ENCODE data around the gene VAMP8.
"Not testable (repeated sequence)": the region's sequence is repeated elsewhere in the genome, so short reads cannot be mapped to it uniquely, and the experiment has no call there.

VAMP8 gene

GRCh38 chr2:85554980-85555612 is 22.3 kb upstream of the VAMP8 start:
- Histone ChIP-seq H3K9ac (ENCODE audit: low read depth, low read length) (no peak overlapping the region), H3K9me3 (ENCODE audit: control insufficient read depth, insufficient read depth, low read length) (no peaks in the 10 kb centered on the region), H3K36me3 (ENCODE audit: insufficient read depth, low read length) (peaks cover 32% of the 10 kb centered on the region), H3K4me1 (ENCODE audit: insufficient read depth, low read length) (no peaks in the 10 kb centered on the region)

DNA sequence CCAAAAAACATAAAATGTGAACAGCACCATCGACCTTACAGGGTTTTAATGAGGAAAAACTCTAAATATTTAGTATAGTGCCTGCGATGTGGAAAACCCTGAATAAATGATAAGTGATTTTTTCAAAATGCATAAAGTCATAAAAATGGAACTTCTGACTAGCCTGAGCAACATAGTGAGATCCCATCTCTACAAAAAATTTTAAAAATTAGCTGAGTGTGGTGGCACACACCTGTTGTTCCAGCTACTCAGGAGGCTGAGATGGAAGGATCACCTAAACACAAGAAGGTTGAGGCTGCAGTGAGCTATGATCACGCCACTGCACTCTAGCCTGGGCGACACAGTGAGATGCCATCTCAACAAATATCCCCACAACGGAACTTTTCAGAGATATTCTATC is 20.3 kb upstream of the VAMP8 start:
- Histone ChIP-seq H3K9ac (ENCODE audit: low read depth, low read length) (no peak overlapping the region), H3K36me3 (ENCODE audit: insufficient read depth, low read length) (peaks cover 20% of the 10 kb centered on the region), H3K4me1 (ENCODE audit: insufficient read depth, low read length) (no peaks in the 10 kb centered on the region; the same call in 1 of the 2 replicates), H3K9me3 (ENCODE audit: control insufficient read depth, insufficient read depth, low read length) (no peaks in the 10 kb centered on the region)

GRCh38 chr2:85558160-85558559 is 19.2 kb upstream of the VAMP8 start:
- Histone ChIP-seq H3K9me3 (ENCODE audit: control insufficient read depth, insufficient read depth, low read length) (no peaks in the 10 kb centered on the region), H3K36me3 (ENCODE audit: insufficient read depth, low read length) (peaks cover 13% of the 10 kb centered on the region), H3K9ac (ENCODE audit: low read depth, low read length) (no peak overlapping the region), H3K4me1 (ENCODE audit: insufficient read depth, low read length) (no peaks in the 10 kb centered on the region; the same call in 1 of the 2 replicates)

DNA sequence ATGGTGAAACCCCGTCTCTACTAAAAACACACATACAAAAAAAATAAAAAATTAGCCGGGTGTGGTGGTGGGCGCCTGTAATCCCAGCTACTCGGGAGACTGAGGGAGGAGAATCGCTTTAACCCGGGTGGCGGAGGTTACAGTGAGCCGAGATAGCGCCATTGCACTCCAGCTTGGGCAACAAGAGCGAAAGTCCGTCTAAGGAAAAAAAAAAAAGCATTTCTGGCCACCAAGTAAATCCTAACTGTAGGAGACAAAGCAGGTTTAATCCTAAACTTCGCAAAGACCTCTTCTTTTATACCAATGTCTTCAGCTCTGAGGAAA is 17.0 kb upstream of the VAMP8 start:
- peak overlapping the region; percentile 94 for H3K9ac ChIP-seq (ENCODE audit: low read depth, low read length)
- H3K4me1 ChIP-seq (ENCODE audit: insufficient read depth, low read length); H3K36me3 ChIP-seq (ENCODE audit: insufficient read depth, low read length); H3K9me3 ChIP-seq (ENCODE audit: control insufficient read depth, insufficient read depth, low read length): not testable (repeated sequence)

DNA sequence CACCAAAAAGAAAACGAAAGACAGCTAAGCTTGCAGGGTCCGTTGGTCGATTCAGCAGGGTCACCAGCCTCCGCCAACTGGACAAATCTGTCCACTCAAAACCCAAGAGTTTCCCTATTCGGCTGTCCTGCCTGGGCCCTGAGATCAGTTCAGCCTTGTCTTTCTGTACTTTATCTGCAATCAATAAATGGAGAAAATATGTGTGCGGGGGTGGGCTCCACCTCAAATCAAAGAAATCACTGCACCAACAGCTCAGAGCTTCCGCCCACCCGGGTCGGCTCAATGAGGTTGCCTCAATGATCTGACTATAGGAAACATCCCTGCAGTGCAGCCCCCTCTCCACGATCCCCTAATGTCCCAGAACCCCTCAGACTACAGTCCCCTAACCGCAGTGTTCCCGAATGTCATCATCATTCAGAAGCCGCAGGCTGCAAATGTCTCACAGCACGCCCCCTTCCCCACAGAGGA is 16.5 kb upstream of the VAMP8 start:
- H3K4me1 ChIP-seq (ENCODE audit: insufficient read depth, low read length) = no peaks in the 10 kb centered on the region; the same call in 1 of the 2 replicates
- peaks cover 2% of the 10 kb centered on the region; the same call in 1 of the 2 replicates for H3K36me3 ChIP-seq (ENCODE audit: insufficient read depth, low read length)
- H3K9ac ChIP-seq (ENCODE audit: low read depth, low read length) = peak overlapping the region; percentile 94

GRCh38 chr2:85561280-85562212 is 15.8 kb upstream of the VAMP8 start, which contains the start of gene GGCX:
Gene GGCX, minus strand, starts transcription at chr2:85561493. Its CDS starts 65 bp downstream, at chr2:85561428.
- H3K9ac ChIP-seq (ENCODE audit: low read depth, low read length) = peak within 1 kb of the TSS; percentile 94
- H3K4me1 ChIP-seq (ENCODE audit: insufficient read depth, low read length) = no peaks in the 10 kb centered on the region; the same call in 1 of the 2 replicates
- H3K9me3 ChIP-seq (ENCODE audit: control insufficient read depth, insufficient read depth, low read length) = no peaks in the 10 kb centered on the region
- peaks cover 2% of the 10 kb centered on the region; the same call in 1 of the 2 replicates for H3K36me3 ChIP-seq (ENCODE audit: insufficient read depth, low read length)

More for the DNA sequence above, 16.5 kb upstream of the VAMP8 start:
- H3K9me3 ChIP-seq (ENCODE audit: control insufficient read depth, insufficient read depth, low read length) = no peaks in the 10 kb centered on the region

DNA sequence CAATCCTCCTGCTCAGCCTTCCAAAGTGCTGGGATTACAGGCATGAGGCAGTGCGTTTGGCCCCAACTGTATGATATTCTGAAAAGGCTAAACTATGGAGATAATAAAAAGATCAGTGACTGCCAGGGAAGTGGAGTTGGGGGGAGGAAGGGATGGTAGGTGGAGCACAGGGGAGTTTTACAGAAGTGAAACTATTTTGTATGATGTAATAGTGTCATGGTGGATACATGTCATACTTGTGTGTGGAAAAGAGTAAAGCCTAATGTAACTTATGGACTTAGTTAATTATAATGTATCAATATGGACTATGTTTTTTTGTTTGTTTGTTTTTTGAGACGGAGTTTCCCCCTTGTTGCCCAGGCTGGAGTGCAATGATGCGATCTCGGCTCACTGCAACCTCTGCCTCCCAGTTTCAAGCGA is 13.2 kb upstream of the VAMP8 start:
- Histone ChIP-seq H3K4me1 (ENCODE audit: insufficient read depth, low read length) (no peaks in the 10 kb centered on the region; the same call in 1 of the 2 replicates), H3K9ac (ENCODE audit: low read depth, low read length) (no peak overlapping the region), H3K36me3 (ENCODE audit: insufficient read depth, low read length) (no peaks in the 10 kb centered on the region), H3K9me3 (ENCODE audit: control insufficient read depth, insufficient read depth, low read length) (no peaks in the 10 kb centered on the region)

DNA sequence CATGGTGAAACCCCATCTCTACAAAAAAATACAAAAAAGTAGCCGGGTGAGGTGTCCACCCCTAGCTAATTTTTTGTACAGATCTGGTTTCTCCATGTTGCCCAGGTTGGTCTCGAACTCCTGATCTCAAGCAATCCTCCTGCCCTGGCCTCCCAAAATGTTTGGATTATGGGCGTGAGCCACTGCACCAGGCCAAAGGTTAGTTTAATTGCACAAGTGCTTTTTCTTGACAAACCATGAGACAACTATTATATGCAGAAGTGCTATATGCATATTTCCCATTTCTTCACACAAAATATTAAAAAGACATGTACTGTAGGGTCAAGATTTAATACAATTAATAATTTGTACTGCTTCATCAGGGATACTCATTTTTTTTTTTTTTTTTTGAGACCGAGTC is 11.1 kb upstream of the VAMP8 start:
- no peak overlapping the region for H3K9ac ChIP-seq (ENCODE audit: low read depth, low read length)
- no peaks in the 10 kb centered on the region for H3K36me3 ChIP-seq (ENCODE audit: insufficient read depth, low read length)
- H3K9me3 ChIP-seq (ENCODE audit: control insufficient read depth, insufficient read depth, low read length) = no peaks in the 10 kb centered on the region
- no peaks in the 10 kb centered on the region for H3K4me1 ChIP-seq (ENCODE audit: insufficient read depth, low read length)

GRCh38 chr2:85575739-85576138 is 1.6 kb upstream of the VAMP8 start:
- Histone ChIP-seq H3K4me1 (ENCODE audit: insufficient read depth, low read length) (peaks cover 18% of the 10 kb centered on the region), H3K9ac (ENCODE audit: low read depth, low read length) (no peak overlapping the region), H3K9me3 (ENCODE audit: control insufficient read depth, insufficient read depth, low read length) (no peaks in the 10 kb centered on the region), H3K36me3 (ENCODE audit: insufficient read depth, low read length) (0 out of 2 replicates have a peak, but pooled peaks cover under 1% of the 10 kb centered on the region)

DNA sequence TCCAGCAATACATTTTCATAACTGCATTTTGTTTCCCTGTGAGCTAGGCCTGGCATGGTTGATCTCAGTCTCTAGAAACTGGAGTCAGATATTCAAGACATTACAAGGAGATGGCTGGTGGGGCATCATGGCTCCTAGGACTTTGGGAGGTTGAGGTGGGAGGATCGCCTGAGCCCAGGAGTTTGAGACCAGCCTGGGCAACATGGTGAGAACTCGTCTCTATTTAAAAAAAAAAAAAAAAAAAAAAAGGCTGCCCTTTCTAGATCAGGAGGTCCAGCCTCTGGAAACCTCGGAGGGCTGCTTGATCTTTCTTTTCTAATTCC is 362 bp upstream of the VAMP8 start:
- peaks cover 18% of the 10 kb centered on the region for H3K4me1 ChIP-seq (ENCODE audit: insufficient read depth, low read length)
- H3K36me3 ChIP-seq (ENCODE audit: insufficient read depth, low read length) = peaks cover 7% of the 10 kb centered on the region; the same call in 1 of the 2 replicates
- peak overlapping the region; percentile 54; the same call in 1 of the 2 replicates for H3K9ac ChIP-seq (ENCODE audit: low read depth, low read length)
- no peaks in the 10 kb centered on the region for H3K9me3 ChIP-seq (ENCODE audit: control insufficient read depth, insufficient read depth, low read length)

GRCh38 chr2:85578243-85579180 is 1.1 kb downstream of the VAMP8 start:
- Histone ChIP-seq H3K9ac (ENCODE audit: low read depth, low read length) (peak overlapping the region; percentile 54; the same call in 1 of the 2 replicates), H3K9me3 (ENCODE audit: control insufficient read depth, insufficient read depth, low read length) (no peaks in the 10 kb centered on the region), H3K4me1 (ENCODE audit: insufficient read depth, low read length) (peaks cover 14% of the 10 kb centered on the region), H3K36me3 (ENCODE audit: insufficient read depth, low read length) (peaks cover 7% of the 10 kb centered on the region; the same call in 1 of the 2 replicates)

GRCh38 chr2:85579266-85579935 is 2.0 kb downstream of the VAMP8 start:
- Histone ChIP-seq H3K36me3 (ENCODE audit: insufficient read depth, low read length) (peaks cover 7% of the 10 kb centered on the region; the same call in 1 of the 2 replicates), H3K9me3 (ENCODE audit: control insufficient read depth, insufficient read depth, low read length) (no peaks in the 10 kb centered on the region), H3K4me1 (ENCODE audit: insufficient read depth, low read length) (peaks cover 14% of the 10 kb centered on the region), H3K9ac (ENCODE audit: low read depth, low read length) (0 out of 2 replicates have a peak overlapping the region, but pooled peaks have one; percentile 11)

GRCh38 chr2:85580206-85580605 is 2.8 kb downstream of the VAMP8 start:
- Histone ChIP-seq H3K4me1 (ENCODE audit: insufficient read depth, low read length) (peaks cover 20% of the 10 kb centered on the region), H3K9ac (ENCODE audit: low read depth, low read length) (no peak overlapping the region), H3K9me3 (ENCODE audit: control insufficient read depth, insufficient read depth, low read length) (no peaks in the 10 kb centered on the region), H3K36me3 (ENCODE audit: insufficient read depth, low read length) (peaks cover 7% of the 10 kb centered on the region; the same call in 1 of the 2 replicates)
